ENCODE data around the gene FAM24A.
"Not testable (repeated sequence)": the region's sequence is repeated elsewhere in the genome, so short reads cannot be mapped to it uniquely, and the experiment has no call there.

FAM24A gene, protein sequence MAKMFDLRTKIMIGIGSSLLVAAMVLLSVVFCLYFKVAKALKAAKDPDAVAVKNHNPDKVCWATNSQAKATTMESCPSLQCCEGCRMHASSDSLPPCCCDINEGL

DNA sequence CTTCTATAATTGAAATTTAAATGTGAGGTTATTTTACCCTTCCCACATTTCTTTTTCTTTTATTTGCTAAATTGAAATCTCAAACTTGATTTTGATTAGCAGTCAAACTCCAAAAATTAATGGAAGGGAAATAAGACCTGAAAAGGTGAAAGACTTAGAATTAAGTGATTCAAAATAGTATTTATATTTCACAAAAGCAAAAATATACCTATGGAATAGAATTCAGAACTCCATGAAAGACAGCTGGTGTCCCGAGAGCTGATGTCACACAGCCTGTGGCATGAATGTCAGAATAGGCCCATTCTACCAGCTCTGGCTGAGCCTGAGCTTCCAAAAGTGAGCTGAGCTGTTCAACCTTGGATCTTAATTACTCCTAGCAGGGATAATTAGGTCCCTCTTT, at the start of gene FAM24A:
TSS of gene FAM24A (plus strand) at position 301 of the 400 bp plus-strand sequence. CDS start 1,025 bp downstream, outside the sequence.
- no peak for DNase-seq

DNA sequence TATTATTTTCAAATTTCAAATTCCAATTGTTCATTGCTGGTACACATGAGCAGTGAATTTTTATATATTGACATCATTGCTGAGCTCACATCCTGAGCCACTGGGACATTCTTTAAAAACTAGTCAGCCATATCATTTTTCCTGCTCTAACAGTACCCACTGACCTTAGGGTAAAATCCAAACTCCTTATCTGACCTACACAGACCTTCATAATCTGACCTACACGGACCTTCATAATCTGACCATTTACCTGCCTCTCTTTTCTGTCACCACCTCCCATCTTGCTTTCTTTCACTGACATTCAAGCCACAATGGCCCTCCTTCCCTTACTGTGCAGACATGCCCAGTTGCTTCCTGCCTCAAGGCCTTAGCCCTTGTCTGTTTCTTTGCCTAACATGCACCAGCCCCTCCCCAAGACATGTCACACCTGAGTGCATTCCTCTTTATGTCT, 48.7 kb upstream of the FAM24A start:
- DNase-seq, result no peak

DNA sequence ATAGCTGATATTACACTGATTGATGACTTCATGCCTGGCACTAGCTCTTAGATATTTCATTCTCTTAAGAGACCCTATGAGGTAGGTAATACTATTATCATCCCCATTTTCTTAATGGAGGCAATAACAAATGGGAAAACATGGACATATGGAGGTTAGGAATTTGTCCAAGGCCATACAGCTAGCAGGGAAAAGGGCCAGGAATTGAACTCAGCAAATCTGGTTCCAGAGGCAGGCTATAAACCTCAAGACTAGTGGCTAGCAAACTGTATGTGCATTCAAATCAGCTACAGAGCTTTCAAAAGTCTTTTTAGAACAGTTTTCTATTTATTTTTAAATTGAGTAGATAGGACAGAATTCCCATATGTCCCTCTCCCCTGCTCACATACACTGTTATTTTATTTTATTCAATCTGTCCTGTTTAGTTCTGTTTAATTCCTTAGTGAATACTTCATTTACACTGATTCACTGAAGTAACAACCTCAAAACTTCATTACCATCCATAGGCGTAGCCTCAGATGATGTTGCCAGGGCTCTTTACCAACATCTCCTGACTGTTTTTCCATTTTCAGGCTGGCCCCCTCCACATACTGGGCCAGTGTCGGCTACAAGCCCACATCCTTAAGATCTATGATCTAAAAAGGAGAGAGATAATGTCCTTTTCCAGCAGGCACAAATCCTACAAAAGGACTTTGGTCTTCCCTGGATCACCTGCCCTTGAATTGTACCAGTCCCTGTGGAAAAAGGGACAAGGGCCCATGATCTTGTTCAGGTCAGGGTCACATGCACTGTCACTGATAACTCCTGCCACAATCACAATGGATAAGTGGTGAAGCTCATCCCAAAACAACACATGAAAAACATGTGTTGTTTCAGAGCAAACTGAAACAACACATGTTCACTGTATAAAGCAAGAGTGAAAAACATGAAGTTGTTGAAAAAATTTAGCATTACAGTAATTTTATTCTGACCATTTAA, 46.9 kb upstream of the FAM24A start:
- DNase-seq, result no peak

DNA sequence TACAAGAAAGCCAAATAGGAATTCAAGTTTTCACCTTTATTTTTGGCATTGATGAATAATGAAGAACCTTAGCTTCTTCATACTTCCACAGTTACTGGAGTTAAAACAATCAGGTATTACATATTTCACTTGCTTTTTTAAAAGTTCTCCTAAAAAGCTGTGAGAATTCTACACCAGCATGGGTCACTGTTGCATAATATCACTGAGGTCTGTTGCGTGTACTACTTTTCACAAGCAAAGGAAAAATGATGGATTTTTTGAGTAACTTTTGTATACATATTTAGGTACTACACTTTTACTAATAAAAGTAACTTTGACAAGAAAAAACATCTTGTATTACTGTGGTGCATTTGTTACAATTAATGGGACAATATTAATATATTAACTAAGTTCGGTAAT, 46.2 kb upstream of the FAM24A start:
- no peak for DNase-seq

DNA sequence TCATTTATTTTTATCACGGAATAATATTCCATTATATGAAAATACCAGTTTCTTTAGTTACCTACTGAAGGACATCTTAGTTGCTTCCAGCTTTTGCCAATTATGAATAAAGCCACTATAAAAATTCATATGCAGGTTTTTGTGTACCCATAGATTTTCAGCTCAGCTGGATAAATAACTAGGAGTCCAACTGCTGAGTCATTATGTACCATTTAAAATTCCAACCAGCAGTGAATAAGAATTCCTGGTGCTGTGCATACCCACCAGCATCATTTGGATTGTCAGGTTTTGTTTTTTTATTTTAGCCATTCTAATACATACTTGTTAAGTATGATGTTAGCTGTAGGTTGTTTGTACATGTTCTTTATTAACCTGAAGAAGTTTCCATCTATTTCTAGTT, 45.5 kb upstream of the FAM24A start:
- DNase-seq, result peak in 1 of 3 experiments; percentile 3

DNA sequence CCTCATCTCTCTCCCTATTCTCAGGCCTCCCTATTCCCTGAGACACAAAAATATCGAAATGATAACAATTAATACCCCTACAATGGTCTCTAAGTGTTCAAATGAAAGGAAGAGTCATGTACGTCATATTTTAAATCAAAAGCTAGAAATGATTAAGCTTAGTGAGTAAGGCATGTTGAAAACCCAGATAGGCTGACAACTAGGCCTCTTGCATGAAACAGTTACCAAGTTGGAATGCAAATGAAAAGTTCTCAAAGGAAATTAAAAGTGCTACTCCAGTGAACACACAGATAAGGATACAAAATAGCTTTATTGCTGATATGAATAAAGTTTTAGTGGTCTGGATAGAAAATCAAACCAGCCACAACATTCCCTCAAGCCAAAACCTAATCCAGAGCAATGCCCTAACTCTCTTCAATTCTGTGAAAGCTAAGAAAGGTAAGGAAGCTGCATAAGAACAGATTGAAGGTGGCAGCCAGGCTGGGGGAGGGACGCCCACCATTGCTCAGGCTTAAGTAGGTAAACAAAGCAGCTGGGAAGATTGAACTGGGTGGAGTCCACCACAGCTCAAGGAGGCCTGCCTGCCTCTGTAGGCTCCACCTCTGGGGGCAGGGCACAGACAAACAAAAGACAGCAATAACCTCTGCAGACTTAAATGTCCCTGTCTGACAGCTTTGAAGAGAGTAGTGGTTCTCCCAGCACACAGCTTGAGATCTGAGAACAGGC, 43.5 kb upstream of the FAM24A start:
- DNase-seq, result not testable (repeated sequence)

DNA sequence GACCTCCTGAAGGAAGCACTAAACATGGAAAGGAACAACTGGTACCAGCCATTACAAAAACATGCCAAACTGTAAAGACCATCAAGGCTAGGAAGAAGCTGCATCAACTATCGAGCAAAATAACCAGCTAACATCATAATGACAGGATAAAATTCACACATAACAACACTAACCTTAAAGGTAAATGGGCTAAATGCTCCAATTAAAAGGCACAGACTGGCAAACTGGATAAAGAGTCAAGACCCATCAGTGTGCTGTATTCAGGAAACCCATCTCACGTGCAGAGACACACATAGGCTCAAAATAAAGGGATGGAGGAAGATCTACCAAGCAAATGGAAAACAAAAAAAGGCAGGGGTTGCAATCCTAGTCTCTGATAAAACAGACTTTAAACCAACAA, 41.6 kb upstream of the FAM24A start:
- DNase-seq, result not testable (repeated sequence)

DNA sequence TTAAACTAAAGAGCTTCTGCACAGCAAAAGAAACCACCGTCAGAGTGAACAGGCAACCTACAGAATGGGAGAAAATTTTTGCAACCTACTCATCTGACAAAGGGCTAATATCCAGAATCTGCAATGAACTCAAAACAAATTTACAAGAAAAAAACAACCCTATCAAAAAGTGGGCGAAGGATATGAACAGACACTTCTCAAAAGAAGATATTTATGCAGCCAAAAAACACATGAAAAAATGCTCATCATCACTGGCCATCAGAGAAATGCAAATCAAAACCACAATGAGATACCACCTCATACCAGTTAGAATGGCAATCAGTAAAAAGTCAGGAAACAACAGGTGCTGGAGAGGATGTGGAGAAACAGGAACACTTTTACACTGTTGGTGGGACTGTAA, 38.5 kb upstream of the FAM24A start:
- DNase-seq, result not testable (repeated sequence)

DNA sequence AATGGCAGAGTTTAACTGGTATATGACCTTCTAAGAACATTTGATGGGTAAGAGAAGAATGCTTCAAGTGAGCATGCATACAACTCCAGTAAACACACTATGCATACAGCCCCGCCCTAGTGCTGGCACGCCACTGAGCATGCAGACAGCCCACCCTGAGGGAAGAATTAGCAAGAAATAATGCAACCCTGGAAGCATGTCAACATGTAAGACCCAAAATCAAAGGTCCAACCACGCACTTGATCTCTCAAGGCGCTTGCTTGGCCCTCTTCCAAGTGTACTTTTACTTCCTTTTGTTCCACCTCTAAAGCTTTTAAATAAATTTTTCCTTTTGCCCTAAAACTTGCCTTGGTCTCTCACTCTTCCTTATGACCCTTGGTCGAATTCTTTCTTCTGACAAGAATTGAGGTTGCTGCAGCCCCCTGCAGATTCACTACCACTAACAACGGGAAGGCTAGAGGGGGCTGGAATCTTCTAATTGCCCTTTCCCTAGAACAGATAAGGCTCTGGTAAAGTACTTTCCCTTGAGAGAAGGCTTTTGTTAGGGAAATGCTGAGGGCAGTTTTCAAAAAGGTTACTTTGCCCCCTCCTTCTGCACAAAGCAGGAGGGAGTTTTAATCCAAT, 34.5 kb upstream of the FAM24A start:
- no peak for DNase-seq

DNA sequence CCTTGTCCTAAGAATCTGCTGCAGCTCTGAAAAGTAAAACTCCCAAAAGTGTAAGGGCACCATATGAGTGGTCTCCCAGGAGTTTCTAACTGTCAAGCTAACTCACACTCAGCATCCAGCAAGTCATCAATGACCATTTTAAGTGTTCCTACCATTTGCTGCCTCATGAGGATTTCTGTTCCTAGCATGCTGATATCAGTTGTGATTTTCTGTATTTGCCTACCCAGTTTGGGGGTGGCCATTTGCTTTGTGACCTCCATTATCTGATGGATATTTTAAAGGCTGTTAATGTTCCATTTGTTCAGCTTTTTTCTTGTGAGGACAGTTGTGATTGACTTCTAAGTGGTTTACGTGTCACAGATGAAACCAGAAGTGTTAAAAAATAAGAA, 33.9 kb upstream of the FAM24A start:
- no peak for DNase-seq

DNA sequence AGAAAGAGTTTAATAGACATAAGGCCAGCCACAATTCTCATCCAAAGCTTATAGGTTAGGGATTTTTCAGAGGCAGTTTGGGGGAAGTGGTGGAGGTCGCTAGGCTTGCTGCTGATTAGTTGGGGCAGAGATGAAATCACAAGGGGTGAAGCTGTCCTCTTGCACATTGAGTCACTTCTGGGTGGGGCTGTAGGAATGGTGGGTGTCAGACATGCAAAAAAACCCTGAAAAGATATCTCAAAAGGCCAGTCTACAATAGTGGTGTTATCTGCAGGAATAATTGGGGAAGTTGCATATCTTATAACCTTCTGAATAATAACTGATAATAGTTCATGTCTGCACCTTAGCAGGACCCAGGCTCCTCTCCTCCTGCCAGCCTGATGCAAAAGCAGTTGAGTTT, 33.1 kb upstream of the FAM24A start:
- DNase-seq, result no peak

DNA sequence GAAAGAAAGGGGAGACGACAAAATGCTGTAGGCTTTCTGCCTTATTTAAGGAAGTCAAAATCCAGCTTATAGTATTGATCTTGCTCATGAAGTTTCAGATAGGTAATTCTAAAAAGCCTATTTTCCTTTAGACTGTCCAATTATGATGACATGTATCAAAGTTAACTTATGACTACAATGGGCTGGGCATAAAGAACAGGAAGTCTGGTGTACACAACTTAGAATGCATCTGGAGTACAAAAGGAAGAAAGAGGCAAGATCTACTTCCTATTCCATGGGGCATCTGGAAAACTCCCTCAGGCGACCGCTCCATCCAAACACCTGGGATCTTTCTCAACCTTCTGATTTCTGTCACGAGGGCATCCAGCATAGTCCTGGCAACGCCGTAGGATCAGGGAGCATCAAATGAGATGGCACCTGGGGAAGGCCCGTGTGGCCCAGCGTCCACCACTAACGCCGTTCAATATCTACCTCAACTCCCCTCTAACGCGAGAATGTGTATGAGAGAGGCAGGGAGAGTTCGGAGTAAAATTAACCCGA, 31.5 kb upstream of the FAM24A start:
- peak in 1 of 3 experiments; percentile 27 for DNase-seq

DNA sequence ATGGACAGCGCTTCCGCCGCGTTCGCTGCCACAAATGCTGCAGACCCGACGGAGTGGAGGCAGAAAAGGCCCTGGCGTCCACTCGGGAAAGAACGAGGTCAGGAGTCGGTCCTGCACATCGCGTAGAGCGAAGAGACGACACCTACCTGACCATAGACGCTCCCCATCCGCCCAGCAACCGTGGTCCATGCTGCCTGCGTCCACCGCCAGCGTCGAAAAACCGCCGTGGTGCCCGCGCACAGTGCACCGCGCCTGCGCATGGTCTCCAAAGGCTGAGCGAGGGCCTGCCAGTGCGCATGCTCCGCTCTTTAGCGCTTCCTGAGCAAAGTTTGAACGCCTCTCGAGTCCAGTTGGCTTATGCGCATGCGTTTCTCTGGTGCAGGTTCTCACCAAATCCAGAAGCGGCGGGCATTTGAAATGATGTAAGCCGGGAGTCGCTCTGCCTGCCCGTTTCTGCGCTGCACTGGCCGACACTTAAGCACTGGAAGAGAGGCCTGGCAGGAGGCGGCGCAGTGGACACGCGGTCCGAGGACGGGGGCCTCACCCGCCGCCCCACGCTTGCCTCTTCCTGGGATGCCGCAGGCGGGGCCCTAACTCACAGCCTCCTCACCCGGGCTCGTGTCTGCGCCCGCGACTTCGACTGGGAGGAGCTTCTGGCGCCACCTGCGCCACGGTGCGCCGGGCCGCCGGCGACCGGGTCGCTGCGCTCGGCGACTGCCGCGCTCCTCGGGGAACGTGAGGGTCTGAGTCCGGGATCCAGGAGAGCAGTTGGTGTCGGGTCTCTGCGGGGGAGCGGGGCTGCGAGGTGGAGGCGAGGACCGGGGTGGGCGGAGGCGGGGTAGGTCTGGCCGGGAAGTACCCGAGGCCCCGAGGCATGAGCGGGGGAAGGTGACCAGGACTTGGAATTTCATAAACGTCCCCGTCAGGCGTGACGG, 30.8 kb upstream of the FAM24A start, which contains the start of gene FAM24B:
TSS of gene FAM24B (minus strand) at position 243 of the 935 bp plus-strand sequence. CDS start 29,066 bp downstream, outside the sequence.
- peak; percentile 92 to 99 (median 97) for DNase-seq

DNA sequence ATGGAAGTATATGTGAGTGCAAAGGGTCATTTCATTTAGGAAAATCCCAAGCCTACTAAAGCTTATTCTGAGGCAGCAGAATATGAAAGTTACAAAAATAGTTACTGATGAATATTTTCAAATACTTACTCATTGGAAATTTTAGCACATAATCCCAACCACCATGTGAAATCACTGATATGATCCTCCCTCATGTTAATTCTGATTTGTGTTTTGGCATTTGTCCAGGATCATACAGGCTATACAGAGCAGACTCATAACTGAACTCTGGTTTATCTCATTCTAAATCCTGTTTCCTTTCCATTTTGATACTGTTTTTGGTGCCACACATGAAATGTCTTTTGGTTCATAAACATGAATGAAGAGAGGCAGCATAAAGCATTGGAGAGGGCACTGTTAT, 27.6 kb upstream of the FAM24A start:
- no peak for DNase-seq

DNA sequence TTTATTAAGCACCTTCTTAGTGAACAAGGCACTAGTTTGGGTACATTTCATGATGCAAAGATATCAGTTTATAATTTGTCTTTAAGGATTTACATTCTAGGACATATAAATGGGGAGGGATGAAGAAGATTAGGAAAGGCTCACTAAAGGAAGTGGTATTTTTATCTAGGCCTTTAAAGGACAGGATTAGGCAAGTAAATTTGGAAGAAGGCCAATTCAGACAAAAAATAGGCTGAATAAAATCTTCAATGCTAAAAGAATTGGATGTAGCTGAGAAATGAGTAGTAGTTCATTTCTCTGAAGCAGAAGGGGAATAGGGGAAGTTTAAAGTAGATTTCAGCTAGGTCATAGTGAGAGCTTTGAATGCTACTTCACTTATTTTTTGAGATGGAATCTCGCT, 26.2 kb upstream of the FAM24A start:
- no peak for DNase-seq

DNA sequence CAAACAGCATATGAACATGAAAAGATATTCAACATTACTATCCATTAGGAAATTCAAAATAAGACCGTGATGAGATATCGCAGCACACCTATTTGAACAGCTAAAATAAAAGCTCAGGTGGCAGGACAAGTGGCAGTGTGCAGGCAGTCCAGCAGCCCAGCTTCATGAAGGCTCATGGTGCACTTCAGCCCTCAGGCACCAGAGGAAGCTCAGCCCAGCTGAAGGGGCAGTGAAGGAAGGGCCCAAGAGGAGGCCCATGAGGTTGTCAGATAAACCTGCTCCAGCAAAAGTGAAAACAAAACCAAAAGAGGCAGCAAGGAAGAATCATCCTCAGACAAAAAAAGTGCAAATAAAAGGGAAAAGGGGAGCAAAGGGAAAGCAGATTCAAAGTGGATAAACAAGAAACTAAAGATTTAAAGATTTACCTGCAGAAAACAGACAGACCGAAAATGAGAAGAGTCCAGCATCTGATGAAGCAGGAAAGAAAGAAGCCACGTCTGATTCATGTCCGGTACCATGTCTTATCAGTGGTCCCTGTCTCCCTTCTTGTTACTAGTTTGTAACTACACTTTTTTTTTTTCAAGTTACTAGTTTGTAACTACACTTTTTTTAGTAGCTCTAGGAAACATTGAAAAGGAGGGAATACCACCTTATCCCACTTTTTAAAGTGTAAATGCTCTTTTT, 16.0 kb upstream of the FAM24A start:
- DNase-seq, result no peak

DNA sequence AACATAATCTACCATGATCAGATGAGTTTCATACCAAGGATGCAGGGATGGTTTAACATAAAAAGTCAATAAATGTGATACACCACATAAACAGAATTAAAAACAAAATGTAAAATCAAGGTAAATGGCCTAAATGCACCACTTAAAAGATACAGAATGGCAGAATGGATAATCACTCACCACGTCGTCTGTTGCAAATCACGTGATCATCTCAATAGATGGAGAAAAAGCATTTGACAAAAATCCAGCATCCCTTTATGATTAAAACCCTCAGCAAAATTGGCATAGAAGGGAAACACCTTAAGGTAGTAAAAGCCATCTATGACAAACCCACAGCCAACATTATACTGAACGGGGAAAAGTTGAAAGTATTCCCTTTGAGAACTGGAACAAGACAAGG, 6.5 kb upstream of the FAM24A start:
- not testable (repeated sequence) for DNase-seq

DNA sequence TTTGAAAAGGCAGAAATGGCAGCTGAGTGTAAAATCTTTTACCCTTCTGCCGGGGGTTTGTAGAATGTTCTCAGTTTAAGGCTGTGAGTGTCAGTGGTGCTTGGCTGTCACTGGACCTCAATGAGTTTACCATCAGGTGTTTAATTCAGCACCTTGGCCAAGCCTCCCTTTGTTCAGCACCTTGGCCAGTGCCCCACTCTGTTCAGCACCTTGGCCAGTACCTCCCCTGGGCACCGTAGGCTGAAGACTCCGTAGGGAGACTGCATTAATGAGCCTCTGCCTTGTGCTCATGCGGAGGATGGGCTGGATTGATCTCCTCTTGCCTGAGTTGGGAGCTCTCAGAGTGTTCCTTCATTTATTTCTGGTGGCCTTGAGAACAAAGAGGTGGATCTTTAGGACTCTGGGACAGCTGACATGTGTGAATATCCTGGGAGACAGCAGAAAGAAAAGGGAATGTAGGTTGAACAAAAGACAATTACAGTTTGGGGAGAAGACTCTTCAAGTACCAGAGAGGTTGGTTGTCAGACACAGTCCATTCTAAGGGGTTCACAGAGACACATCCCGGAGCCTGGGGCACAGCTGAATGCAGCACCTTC, 1.6 kb downstream of the FAM24A start:
- no peak for DNase-seq

DNA sequence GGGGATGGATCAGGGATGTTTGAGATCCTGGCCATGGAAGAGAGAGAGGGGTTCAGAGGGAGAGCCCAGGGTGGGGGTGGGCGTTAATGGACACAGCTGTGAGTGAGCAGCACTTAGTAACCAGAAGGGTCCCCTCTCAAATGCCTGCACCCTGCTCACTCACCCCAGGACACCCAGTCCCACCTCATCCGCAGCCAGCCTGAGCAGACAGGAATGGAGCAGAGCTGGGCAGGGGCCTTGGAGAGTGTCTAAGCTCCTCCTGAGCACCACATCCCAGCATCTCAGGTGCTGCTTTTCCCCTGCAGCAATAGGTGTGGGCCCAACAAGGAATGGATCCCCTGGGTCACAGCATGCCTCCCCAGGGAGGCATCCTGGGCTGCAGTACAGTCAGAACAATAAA, 5.3 kb downstream of the FAM24A start:
- DNase-seq, result no peak

DNA sequence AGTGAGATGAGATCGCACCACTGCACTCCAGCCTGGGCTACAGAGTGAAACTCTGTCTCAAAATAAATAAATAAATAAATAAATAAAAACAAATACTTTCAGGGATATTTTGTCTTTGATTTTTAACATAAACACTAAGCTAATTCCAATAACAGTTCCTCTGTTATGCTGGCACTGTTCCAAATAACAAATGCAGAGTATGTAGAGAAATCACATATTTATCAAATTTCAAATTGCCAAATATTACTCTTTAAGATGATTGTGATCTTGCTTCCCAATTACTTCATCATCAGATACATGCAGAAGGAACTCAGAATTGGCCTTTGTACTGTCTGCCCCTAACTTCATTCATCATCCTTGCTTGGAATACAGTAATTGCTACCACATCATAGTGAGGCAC, 19.7 kb downstream of the FAM24A start:
- no peak for DNase-seq
